IMR-90 (cell line): ENCODE measurements around the gene PHACTR3. TPM values are rescaled to one million over a fixed set of nuclear protein-coding genes. Genes with fewer than 3 reads are reported as not detected.

Source experiments
- ATAC-seq: fragments of 200-7000 bp; cut with Tn5 transposase; 2 replicates; pipeline ENCODE4 v1.9.1; 2020; ENCODE audit warnings: low read depth, mild to moderate bottlenecking, moderate library complexity
- BruUV-seq: library from RNA; stranded (reverse); fragments of 400-500 nt; replicated peaks from 2 replicates; lab custom pipeline; 2021; lab: Mats Ljungman, UMichigan
- CTCF ChIA-PET: fragments of 300-600 bp; formaldehyde crosslinking; extraction: SDS; loops from one replicate; lab custom pipeline; 2021; ENCODE audit warnings: antibody characterized with exemption; lab: Yijun Ruan, JAX
- POLR2A ChIA-PET: fragments of 300-600 bp; sonication (Branson Sonifier 250); formaldehyde crosslinking; loops from one replicate; lab custom pipeline; 2022; ENCODE audit warnings: antibody characterized with exemption; ENCODE audit not compliant: unreplicated experiment; lab: Charles Lee
- DNase-seq: peaks from one replicate; pipeline ENCODE4 v3.0.0; 2013
- H2AFZ ChIP-seq: replicated peaks from 2 replicates; pipeline ENCODE3; 2013; ENCODE audit warnings: low read length, mild to moderate bottlenecking; ENCODE audit not compliant: poor library complexity
- H2AK5ac ChIP-seq: 2 replicates; pipeline ENCODE4 v1.6.1; 2013; ENCODE audit warnings: low read depth, low read length, inconsistent platforms
- H2AK9ac ChIP-seq: replicated peaks from 2 replicates; pipeline ENCODE3; 2013; ENCODE audit warnings: mild to moderate bottlenecking, low read depth, low read length, moderate library complexity; ENCODE audit not compliant: poor library complexity
- H2BK120ac ChIP-seq: 2 replicates; pipeline ENCODE4 v1.6.1; 2013; ENCODE audit warnings: low read depth, low read length, inconsistent platforms
- H2BK15ac ChIP-seq: 3 replicates; pipeline ENCODE4 v1.6.1; 2013; ENCODE audit warnings: low read depth, low read length, inconsistent platforms
- H2BK20ac ChIP-seq: 2 replicates; pipeline ENCODE4 v1.6.1; 2013; ENCODE audit warnings: low read depth, mild to moderate bottlenecking, inconsistent platforms, low read length, moderate library complexity
- H2BK5ac ChIP-seq: 2 replicates; pipeline ENCODE4 v1.6.1; 2013; ENCODE audit warnings: mild to moderate bottlenecking, low read depth, low read length, inconsistent platforms; ENCODE audit not compliant: poor library complexity, severe bottlenecking
- H3K14ac ChIP-seq: replicated peaks from 2 replicates; pipeline ENCODE4 v1.6.1; 2013; ENCODE audit warnings: low read depth, low read length, inconsistent platforms
- H3K18ac ChIP-seq: 2 replicates; pipeline ENCODE4 v1.6.1; 2013; ENCODE audit warnings: low read depth, low read length, control low read depth
- H3K23ac ChIP-seq: 2 replicates; pipeline ENCODE4 v1.6.1; 2013; ENCODE audit warnings: low read depth, low read length, inconsistent platforms
- H3K27ac ChIP-seq: 2 replicates; pipeline ENCODE4 v1.5.1; 2013; ENCODE audit warnings: mild to moderate bottlenecking, control low read depth, low read length; ENCODE audit not compliant: insufficient read depth
- H3K27me3 ChIP-seq: 2 replicates; pipeline ENCODE4 v1.6.1; 2013; ENCODE audit warnings: low read length; ENCODE audit not compliant: control insufficient read depth, insufficient read depth
- H3K36me3 ChIP-seq: 2 replicates; pipeline ENCODE4 v1.6.1; 2013; ENCODE audit warnings: low read length, mixed read lengths; ENCODE audit not compliant: control insufficient read depth, insufficient read depth
- H3K4ac ChIP-seq: 2 replicates; pipeline ENCODE4 v1.6.1; 2013; ENCODE audit warnings: low read depth, low read length, inconsistent platforms
- H3K4me1 ChIP-seq: 2 replicates; pipeline ENCODE4 v1.6.1; 2013; ENCODE audit warnings: low read length, mixed read lengths; ENCODE audit not compliant: control insufficient read depth, insufficient read depth
- H3K4me2 ChIP-seq: 2 replicates; pipeline ENCODE4 v1.6.1; 2013; ENCODE audit warnings: low read depth, mild to moderate bottlenecking, control low read depth, low read length, moderate library complexity
- H3K4me3 ChIP-seq: 2 replicates; pipeline ENCODE4 v1.5.1; 2013; ENCODE audit warnings: low read depth, mild to moderate bottlenecking, control low read depth, low read length, moderate library complexity; ENCODE audit not compliant: insufficient read depth
- H3K56ac ChIP-seq: 2 replicates; pipeline ENCODE4 v1.6.1; 2013; ENCODE audit warnings: low read length, inconsistent platforms; ENCODE audit not compliant: insufficient read depth; ENCODE audit errors: extremely low read depth
- H3K79me1 ChIP-seq, 2 experiments: 2 replicates each; pipeline ENCODE4 v1.6.1; 2013; ENCODE audit warnings: low read length in 2 of 2, inconsistent platforms in 1 of 2, low read depth in 1 of 2
- H3K9ac ChIP-seq: 2 replicates; pipeline ENCODE4 v1.6.1; 2013; ENCODE audit warnings: low read depth, low read length, control low read depth
- H3K9me1 ChIP-seq: 2 replicates; pipeline ENCODE4 v1.6.1; 2013; ENCODE audit warnings: low read length, inconsistent platforms; ENCODE audit not compliant: insufficient read depth
- H3K9me3 ChIP-seq: 2 replicates; pipeline ENCODE4 v1.6.1; 2013; ENCODE audit warnings: low read length; ENCODE audit not compliant: control insufficient read depth, insufficient read depth
- H4K20me1 ChIP-seq: 2 replicates; pipeline ENCODE4 v1.6.1; 2013; ENCODE audit warnings: low read length, inconsistent platforms; ENCODE audit not compliant: insufficient read depth
- H4K5ac ChIP-seq: 2 replicates; pipeline ENCODE4 v1.6.1; 2013; ENCODE audit warnings: mild to moderate bottlenecking, low read depth, low read length, control low read depth
- H4K8ac ChIP-seq, 2 experiments: 2 replicates each; pipeline ENCODE4 v1.6.1; 2013; ENCODE audit warnings: low read depth in 2 of 2, low read length in 2 of 2, control low read depth in 1 of 2, inconsistent platforms in 1 of 2
- H4K91ac ChIP-seq: 2 replicates; pipeline ENCODE4 v1.6.1; 2013; ENCODE audit warnings: low read depth, low read length, inconsistent platforms; ENCODE audit not compliant: insufficient read depth
- BHLHE40 ChIP-seq: fragments of 150-350 bp; IDR thresholded peaks from 2 replicates; pipeline ENCODE4 v1.6.1; 2016; ENCODE audit warnings: mild to moderate bottlenecking, low read depth, low read length
- CEBPB ChIP-seq: IDR thresholded peaks from 2 replicates; pipeline ENCODE4 v1.6.1; 2012; ENCODE audit warnings: low read depth, low read length, improper control_type of control experiment
- CHD1 ChIP-seq: IDR thresholded peaks from 2 replicates; pipeline ENCODE4 v1.6.1; 2012; ENCODE audit warnings: low read depth, low read length, improper control_type of control experiment
- CTCF ChIP-seq: conservative IDR thresholded peaks from 2 replicates; pipeline ENCODE4 v1.5.1; 2012; ENCODE audit warnings: mild to moderate bottlenecking, low read depth, low read length, improper control_type of control experiment
- ELK1 ChIP-seq: fragments of 150-350 bp; IDR thresholded peaks from 2 replicates; pipeline ENCODE4 v1.6.1; 2016; ENCODE audit warnings: low read depth, mild to moderate bottlenecking, low read length, moderate library complexity, borderline replicate concordance
- FOS ChIP-seq: fragments of 150-350 bp; IDR thresholded peaks from 2 replicates; pipeline ENCODE4 v1.6.1; 2016; ENCODE audit warnings: low read depth, low read length
- MAFK ChIP-seq: IDR thresholded peaks from 2 replicates; pipeline ENCODE4 v1.6.1; 2012; ENCODE audit warnings: low read depth, low read length, improper control_type of control experiment
- MAZ ChIP-seq: IDR thresholded peaks from 2 replicates; pipeline ENCODE4 v1.6.1; 2012; ENCODE audit warnings: low read depth, mild to moderate bottlenecking, low read length, improper control_type of control experiment, moderate library complexity, borderline replicate concordance
- MXI1 ChIP-seq: IDR thresholded peaks from 2 replicates; pipeline ENCODE4 v1.6.1; 2012; ENCODE audit warnings: low read depth, mild to moderate bottlenecking, low read length, moderate library complexity, borderline replicate concordance
- NFE2L2 ChIP-seq: fragments of 150-350 bp; IDR thresholded peaks from 2 replicates; pipeline ENCODE4 v1.6.1; 2016; ENCODE audit warnings: low read depth, mild to moderate bottlenecking, low read length
- POLR2A ChIP-seq: IDR thresholded peaks from 2 replicates; pipeline ENCODE4 v1.6.1; 2012; ENCODE audit warnings: mild to moderate bottlenecking, low read depth, low read length
- RAD21 ChIP-seq: IDR thresholded peaks from 2 replicates; pipeline ENCODE4 v1.6.1; 2012; ENCODE audit warnings: low read length, improper control_type of control experiment
- RFX5 ChIP-seq: IDR thresholded peaks from 2 replicates; pipeline ENCODE4 v1.8.0; 2012; ENCODE audit warnings: low read depth, mild to moderate bottlenecking, low read length, moderate library complexity
- SMC3 ChIP-seq: fragments of 150-350 bp; IDR thresholded peaks from 2 replicates; pipeline ENCODE4 v1.6.1; 2016; ENCODE audit warnings: low read depth, mild to moderate bottlenecking, antibody characterized with exemption, low read length, moderate library complexity
- WGBS, 2 experiments: methylation state at CpG; one replicate each; pipeline versions ENCODE4 v1.1.5 to v1.1.7; 2013; ENCODE audit warnings: missing lambda C conversion rate in 2 of 2; ENCODE audit not compliant: insufficient read length in 1 of 2; ENCODE audit errors: extremely low coverage in 2 of 2; 5-methylcytosine and 5-hydroxymethylcytosine counted together
- dilution Hi-C: fragments of 300-500 bp; cut with HindIII; formaldehyde crosslinking; loops from one replicate; pipeline ENCODE4 v1.14.3; 2018; ENCODE audit warnings: low sequenced_read_pairs; ENCODE audit not compliant: unreplicated experiment
- in situ Hi-C: fragments of 300-500 bp; cut with MboI; formaldehyde crosslinking; loops from 3 replicates; pipeline ENCODE4 v1.14.3; 2019; ENCODE audit warnings: low sequenced_read_pairs, inconsistent platforms, mixed read lengths
- intact Hi-C: fragments of 100-400 bp; cut with micrococcal nuclease; formaldehyde crosslinking; loops from 2 replicates; pipeline ENCODE4 v1.10.0; 2022
- polyA plus RNA-seq, 3 experiments: library from polyadenylated mRNA; depleted of rRNA; stranded (reverse); fragments of >200 nt; gene quantifications; 2 replicates each; pipeline ENCODE4 v1.2.3, GENCODE V29; 2012; ENCODE audit warnings: low replicate concordance in 1 of 3
- total RNA-seq: library from RNA; depleted of rRNA; stranded (reverse); fragments of >200 nt; gene quantifications from 2 replicates; pipeline ENCODE4 v1.2.3, GENCODE V29; 2012

PHACTR3 gene
- total and polyA plus RNA-seq, 2 of the 4 experiments (the other 2 are of a cell fraction): not detected

GRCh38 chr20:59677586-59677985, 73.2 kb downstream of the PHACTR3 start:
- no peak overlapping the region for H4K5ac ChIP-seq
- H2BK5ac ChIP-seq: no peak overlapping the region
- peaks cover 25% of the 10 kb centered on the region for H3K9me3 ChIP-seq
- WGBS, 2 experiments: no CpG with 5 or more reads among the region's 6 CpGs
- no peaks in the 10 kb centered on the region for H4K20me1 ChIP-seq
- H3K27me3 ChIP-seq: no peaks in the 10 kb centered on the region
- H3K79me1 ChIP-seq: no peaks in the 10 kb centered on the region
- ATAC-seq (no peak), DNase-seq (no peak)
- dilution Hi-C loops: no loop called here
- H4K91ac ChIP-seq: no peak overlapping the region
- no peak overlapping the region for H2BK20ac ChIP-seq
- no peak overlapping the region for H3K27ac ChIP-seq
- no peak overlapping the region for H3K14ac ChIP-seq
- H3K4me2 ChIP-seq: no peak overlapping the region
- no peak overlapping the region for H2BK15ac ChIP-seq
- H3K9me1 ChIP-seq: no peaks in the 10 kb centered on the region
- H3K36me3 ChIP-seq: no peaks in the 10 kb centered on the region
- no peak overlapping the region for H2AK5ac ChIP-seq
- H3K23ac ChIP-seq: no peak overlapping the region
- TF ChIP-seq CTCF (no peak), BHLHE40 (no peak), MAFK (no peak), MAZ (no peak), RFX5 (no peak), CEBPB (no peak), POLR2A (no peak), MXI1 (no peak), SMC3 (no peak), RAD21 (no peak), CHD1 (no peak), ELK1 (no peak), NFE2L2 (no peak), FOS (no peak)
- no peak overlapping the region for H2AFZ ChIP-seq
- H2BK120ac ChIP-seq: no peak overlapping the region
- no peaks in the 10 kb centered on the region for H3K4me1 ChIP-seq
- BruUV-seq: no TSS peak
- no peak overlapping the region for H2AK9ac ChIP-seq
- intact Hi-C loops: no loop called here
- POLR2A ChIA-PET: no interaction called here
- in situ Hi-C loops: no loop called here
- no peak overlapping the region for H3K18ac ChIP-seq
- H3K56ac ChIP-seq: no peak overlapping the region
- no peak overlapping the region for H3K9ac ChIP-seq
- no peak overlapping the region for H3K4me3 ChIP-seq
- CTCF ChIA-PET: no interaction called here
- H3K4ac ChIP-seq: no peak overlapping the region
- H4K8ac ChIP-seq: no peak overlapping the region
